ENCODE measurements around the gene CNOT11. TPM values are rescaled to one million over a fixed set of nuclear protein-coding genes. Genes with fewer than 3 reads are reported as not detected.

The CNOT11 gene
- total RNA-seq, 6 experiments from 2014 or later, result 17.0 to 28.5 (median 21.5) TPM

DNA sequence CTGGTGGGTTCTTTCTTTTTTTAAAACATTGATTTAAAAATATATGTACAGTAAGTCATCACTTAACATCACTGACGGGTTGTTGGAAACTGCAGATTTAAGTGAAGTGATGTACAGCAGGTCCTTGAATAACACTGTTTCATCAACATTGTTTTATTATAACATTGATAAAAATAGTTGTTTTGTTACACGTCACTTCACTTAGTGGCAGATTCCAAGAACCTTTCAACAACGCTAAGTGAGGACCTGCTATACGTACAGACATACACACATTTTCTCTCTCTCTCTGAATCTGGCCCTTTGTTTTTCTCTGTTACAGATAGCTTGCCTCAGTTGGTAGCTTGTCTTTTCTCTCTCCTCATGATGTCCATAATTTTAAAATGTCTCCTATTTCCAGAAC lies 9.5 kb downstream of the CNOT11 start:
- H3K4me1 ChIP-seq, result no peaks in the 10 kb centered on the region
- no peak overlapping the region for H3K27ac ChIP-seq
- intact Hi-C loops (cut with DNase I), result no loop called here
- H3K4me3 ChIP-seq, result no peak overlapping the region
- no peak for TF ChIP-seq POLR2A (IDR thresholded peaks at IDR 0.05)
- TF ChIP-seq, protein P1, sequence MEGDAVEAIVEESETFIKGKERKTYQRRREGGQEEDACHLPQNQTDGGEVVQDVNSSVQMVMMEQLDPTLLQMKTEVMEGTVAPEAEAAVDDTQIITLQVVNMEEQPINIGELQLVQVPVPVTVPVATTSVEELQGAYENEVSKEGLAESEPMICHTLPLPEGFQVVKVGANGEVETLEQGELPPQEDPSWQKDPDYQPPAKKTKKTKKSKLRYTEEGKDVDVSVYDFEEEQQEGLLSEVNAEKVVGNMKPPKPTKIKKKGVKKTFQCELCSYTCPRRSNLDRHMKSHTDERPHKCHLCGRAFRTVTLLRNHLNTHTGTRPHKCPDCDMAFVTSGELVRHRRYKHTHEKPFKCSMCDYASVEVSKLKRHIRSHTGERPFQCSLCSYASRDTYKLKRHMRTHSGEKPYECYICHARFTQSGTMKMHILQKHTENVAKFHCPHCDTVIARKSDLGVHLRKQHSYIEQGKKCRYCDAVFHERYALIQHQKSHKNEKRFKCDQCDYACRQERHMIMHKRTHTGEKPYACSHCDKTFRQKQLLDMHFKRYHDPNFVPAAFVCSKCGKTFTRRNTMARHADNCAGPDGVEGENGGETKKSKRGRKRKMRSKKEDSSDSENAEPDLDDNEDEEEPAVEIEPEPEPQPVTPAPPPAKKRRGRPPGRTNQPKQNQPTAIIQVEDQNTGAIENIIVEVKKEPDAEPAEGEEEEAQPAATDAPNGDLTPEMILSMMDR (IDR thresholded peaks at IDR 0.05), result no peak
- H3K36me3 ChIP-seq, result peaks cover 0 to 55% (median 11%) of the 10 kb centered on the region in 4 donors
- H3K9me3 ChIP-seq, result no peaks in the 10 kb centered on the region
- ATAC-seq, result no peak
- DNase-seq, result no peak
- H3K27me3 ChIP-seq, result no peaks in the 10 kb centered on the region
- 92% methylated on average over 4 of the region's 4 CpGs for whole genome bisulfite sequencing (ENCODE audit: insufficient coverage, low coverage, low lambda C conversion rate, missing lambda C conversion rate)

DNA sequence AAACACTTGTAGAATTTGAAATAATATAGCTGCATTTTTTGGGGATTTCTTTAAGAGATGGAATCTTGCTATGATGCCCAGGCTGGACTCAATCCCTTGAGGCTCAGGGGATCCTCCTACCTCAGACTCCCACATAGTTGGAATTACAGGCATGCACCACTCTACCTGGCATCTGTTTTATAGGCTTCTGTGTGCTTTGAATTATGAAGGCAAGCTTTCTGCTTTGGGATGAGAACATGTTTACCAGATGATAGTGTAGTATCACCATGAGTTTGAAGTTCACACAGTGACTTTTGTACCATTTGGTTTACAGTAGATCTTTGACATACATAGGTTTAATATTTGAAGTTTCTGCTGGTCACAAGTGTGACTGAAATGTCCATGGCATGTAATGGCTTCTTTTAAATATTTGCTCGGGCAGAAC lies 10.7 kb downstream of the CNOT11 start:
- H3K9me3 ChIP-seq, result no peaks in the 10 kb centered on the region
- peaks cover 0 to 11% (median 0%) of the 10 kb centered on the region in 4 donors for H3K4me1 ChIP-seq
- H3K27me3 ChIP-seq, result no peaks in the 10 kb centered on the region
- DNase-seq, result no peak
- intact Hi-C loops (cut with DNase I), result no loop called here
- TF ChIP-seq, protein P1 (IDR thresholded peaks at IDR 0.05), result no peak
- no peak for TF ChIP-seq POLR2A (IDR thresholded peaks at IDR 0.05)
- H3K36me3 ChIP-seq, result peaks cover 0 to 57% (median 11%) of the 10 kb centered on the region in 4 donors
- WGBS (ENCODE audit: insufficient coverage, low coverage, low lambda C conversion rate, missing lambda C conversion rate), result 62% methylated on average over 1 of the region's 1 CpG
- no peak overlapping the region for H3K4me3 ChIP-seq
- H3K27ac ChIP-seq, result no peak overlapping the region
- ATAC-seq, result peak in 1 of 4 donors; percentile 27

DNA sequence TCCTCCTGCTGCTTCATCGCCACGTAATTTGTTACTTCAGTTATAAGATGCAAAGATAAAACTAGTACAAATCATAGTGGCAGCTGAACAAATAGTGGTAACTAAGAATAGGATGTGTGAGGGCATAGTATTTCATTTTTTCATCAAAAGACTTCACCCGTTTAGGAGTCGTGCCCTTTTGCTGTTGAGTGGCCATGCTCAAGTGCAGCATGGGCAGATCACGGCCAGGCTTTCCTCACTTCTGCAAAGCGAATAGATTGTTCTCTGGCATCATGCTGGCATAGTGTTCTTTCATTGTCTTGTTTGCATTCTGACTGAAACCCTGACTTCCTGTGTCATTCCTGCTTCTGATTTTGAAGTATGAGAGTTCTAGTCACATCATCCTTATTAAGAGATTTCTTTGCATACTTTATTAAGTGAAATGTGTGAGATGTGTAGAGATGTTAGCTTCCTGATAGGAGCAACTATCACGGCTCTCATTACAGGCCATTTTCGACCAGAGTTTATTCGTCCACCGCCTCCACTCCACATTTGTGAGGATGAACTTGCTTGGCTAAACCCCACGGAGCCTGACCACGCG lies 11.8 kb downstream of the CNOT11 start:
- 93% methylated on average over 13 of the region's 13 CpGs for WGBS (ENCODE audit: insufficient coverage, low coverage, low lambda C conversion rate, missing lambda C conversion rate)
- Histone ChIP-seq H3K4me1 (peaks cover 0 to 13% (median 0%) of the 10 kb centered on the region in 4 donors), H3K4me3 (no peak overlapping the region), H3K27ac (no peak overlapping the region), H3K9me3 (no peaks in the 10 kb centered on the region), H3K27me3 (no peaks in the 10 kb centered on the region), H3K36me3 (peaks cover 0 to 57% (median 15%) of the 10 kb centered on the region in 4 donors)
- intact Hi-C loops (cut with DNase I), result no loop called here
- ATAC-seq, result no peak
- DNase-seq, result no peak
- TF ChIP-seq, protein P1 (IDR thresholded peaks at IDR 0.05), result no peak
- no peak for TF ChIP-seq POLR2A (IDR thresholded peaks at IDR 0.05)

DNA sequence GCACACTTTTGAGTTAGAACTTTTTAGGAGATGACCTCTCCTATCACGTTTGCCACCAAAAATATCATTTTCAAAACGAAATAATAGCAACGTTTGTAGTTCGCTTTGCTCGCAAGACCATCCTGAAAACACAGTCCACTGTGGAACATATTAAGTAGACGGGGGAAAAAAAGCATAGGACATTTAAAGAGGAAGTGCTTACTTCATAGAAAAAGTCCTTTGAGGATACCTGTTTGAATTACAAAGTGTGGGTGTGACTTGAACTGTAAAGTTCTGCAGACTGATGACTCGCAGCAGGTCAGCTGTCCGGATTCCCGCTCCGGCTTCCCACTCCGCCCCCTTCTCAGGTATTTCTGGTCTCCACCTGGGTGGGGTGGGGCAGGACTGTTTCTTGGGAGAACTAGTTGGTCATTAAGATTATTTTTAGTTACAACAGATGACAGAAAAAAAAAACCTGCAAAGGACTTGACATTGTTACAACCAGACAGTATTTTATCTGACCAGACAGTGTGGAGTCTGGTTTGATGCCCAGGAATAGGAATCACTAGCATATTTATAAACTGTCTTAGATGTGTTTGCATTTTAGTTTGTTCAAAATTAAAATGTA lies 13.3 kb downstream of the CNOT11 start:
- Histone ChIP-seq H3K4me1 (peaks cover 0 to 13% (median 0%) of the 10 kb centered on the region in 4 donors), H3K36me3 (peaks cover 0 to 70% (median 24%) of the 10 kb centered on the region in 4 donors), H3K27ac (no peak overlapping the region), H3K27me3 (no peaks in the 10 kb centered on the region), H3K9me3 (no peaks in the 10 kb centered on the region), H3K4me3 (no peak overlapping the region)
- ATAC-seq (no peak), DNase-seq (no peak)
- intact Hi-C loops (cut with DNase I), result no loop called here
- TF ChIP-seq POLR2A (IDR thresholded peaks at IDR 0.05), result no peak
- TF ChIP-seq, protein P1 (IDR thresholded peaks at IDR 0.05), result no peak
- 76% methylated on average over 11 of the region's 11 CpGs for WGBS (ENCODE audit: insufficient coverage, low coverage, low lambda C conversion rate, missing lambda C conversion rate)

Data from right lobe of liver (tissue), 6 donors.